ENCODE data around the gene ENOX1.

Gene ENOX1

GRCh38 chr13:43728421-43728820, 58.4 kb downstream of the ENOX1 start:
- no peak for TF ChIP-seq CTCF (conservative IDR thresholded peaks at IDR 0.05)

GRCh38 chr13:43727856-43728255, 58.9 kb downstream of the ENOX1 start:
- TF ChIP-seq CTCF (conservative IDR thresholded peaks at IDR 0.05) = no peak
- no peak overlapping the region for H3K27ac ChIP-seq

More at GRCh38 chr13:43728421-43728820, 58.4 kb downstream of the ENOX1 start:
- no peak overlapping the region for H3K27ac ChIP-seq

GRCh38 chr13:43725460-43725859, 61.3 kb downstream of the ENOX1 start:
- H3K27ac ChIP-seq = no peak overlapping the region
- no peak for TF ChIP-seq CTCF (conservative IDR thresholded peaks at IDR 0.05)

- TF ChIP-seq CTCF (conservative IDR thresholded peaks at IDR 0.05) = no peak
- no peak overlapping the region for H3K27ac ChIP-seq
Measured at GRCh38 chr13:43720780-43721397, 65.9 kb downstream of the ENOX1 start.

GRCh38 chr13:43698758-43699157, 88.0 kb downstream of the ENOX1 start:
- no peak overlapping the region for H3K27ac ChIP-seq
- no peak for TF ChIP-seq CTCF (conservative IDR thresholded peaks at IDR 0.05)

GRCh38 chr13:43698009-43698408, 88.8 kb downstream of the ENOX1 start:
- TF ChIP-seq CTCF (conservative IDR thresholded peaks at IDR 0.05) = no peak
- no peak overlapping the region for H3K27ac ChIP-seq

- TF ChIP-seq CTCF (conservative IDR thresholded peaks at IDR 0.05) = no peak
- no peak overlapping the region for H3K27ac ChIP-seq
Measured at GRCh38 chr13:43697323-43697722, 89.4 kb downstream of the ENOX1 start.
